DOHH2 (cell line): ENCODE data around the gene ABHD12B.
A peak's percentile ranks its signal among the peaks of the same experiment; 100 is the strongest.

Source experiments
- H3F3A ChIP-seq: fragments of 200-600 bp; sonication (generic), shearing (Covaris generic); 2 replicates; pipeline ENCODE4 v1.6.0; 2016; ENCODE audit warnings: antibody characterized with exemption, mild to moderate bottlenecking; ENCODE audit not compliant: control insufficient read depth, insufficient read depth
- H3K27ac ChIP-seq: fragments of 200-600 bp; sonication (generic); 2 replicates; pipeline ENCODE4 v1.5.1; 2014; ENCODE audit warnings: low read depth, mild to moderate bottlenecking, low read length, moderate library complexity
- H3K27me3 ChIP-seq: fragments of 200-600 bp; sonication (generic); 2 replicates; pipeline ENCODE4 v1.6.1; 2014; ENCODE audit warnings: mild to moderate bottlenecking, low read length, mixed read lengths; ENCODE audit not compliant: control insufficient read depth
- H3K36me3 ChIP-seq: fragments of 200-600 bp; sonication (generic); 2 replicates; pipeline ENCODE4 v1.6.1; 2014; ENCODE audit warnings: mild to moderate bottlenecking, low read length, moderate library complexity, mixed read lengths; ENCODE audit not compliant: control insufficient read depth
- H3K4me1 ChIP-seq: fragments of 200-600 bp; sonication (generic); 2 replicates; pipeline ENCODE4 v1.6.1; 2014; ENCODE audit warnings: mild to moderate bottlenecking, low read length, mixed read lengths; ENCODE audit not compliant: control insufficient read depth
- H3K4me2 ChIP-seq: fragments of 200-600 bp; sonication (generic); 2 replicates; pipeline ENCODE4 v1.6.0; 2014; ENCODE audit warnings: mild to moderate bottlenecking, low read length, moderate library complexity
- H3K4me3 ChIP-seq: fragments of 200-600 bp; sonication (generic); 2 replicates; pipeline ENCODE4 v1.5.1; 2014; ENCODE audit warnings: mild to moderate bottlenecking, low read length, mixed read lengths
- H3K79me2 ChIP-seq: fragments of 200-600 bp; sonication (generic); 2 replicates; pipeline ENCODE4 v1.6.1; 2014; ENCODE audit warnings: mild to moderate bottlenecking, low read length, mixed read lengths; ENCODE audit not compliant: control insufficient read depth
- H3K9me2 ChIP-seq: fragments of 200-600 bp; sonication (generic); replicated peaks from 2 replicates; pipeline ENCODE4 v1.6.1; 2014; ENCODE audit warnings: mild to moderate bottlenecking, low read length, mixed read lengths; ENCODE audit not compliant: control insufficient read depth
- H3K9me3 ChIP-seq: fragments of 200-600 bp; sonication (generic); 2 replicates; pipeline ENCODE4 v1.6.1; 2014; ENCODE audit warnings: antibody characterized with exemption, low read length, mixed read lengths; ENCODE audit not compliant: control insufficient read depth, insufficient read depth
- H4K20me1 ChIP-seq: fragments of 200-600 bp; sonication (generic); 2 replicates; pipeline ENCODE4 v1.6.0; 2014; ENCODE audit warnings: low read depth, mild to moderate bottlenecking, antibody characterized with exemption, low read length, moderate library complexity; ENCODE audit not compliant: control insufficient read depth, insufficient read depth
- CTCF ChIP-seq: fragments of 200-600 bp; sonication (generic); IDR thresholded peaks from one replicate; pipeline ENCODE4 v1.5.1; 2014; ENCODE audit warnings: antibody characterized with exemption, mild to moderate bottlenecking, low read depth, low read length; ENCODE audit not compliant: poor library complexity, severe bottlenecking
- EZH2phosphoT487 ChIP-seq: fragments of 200-600 bp; sonication (generic); IDR thresholded peaks from 2 replicates; pipeline ENCODE4 v1.6.1; 2017; ENCODE audit warnings: borderline replicate concordance, mild to moderate bottlenecking, antibody characterized with exemption, low read length, moderate library complexity, mixed read lengths

ABHD12B gene

GRCh38 chr14:50834802-50835276 is 37.0 kb upstream of the ABHD12B start:
- Histone ChIP-seq H3K79me2 (peaks cover 6% of the 10 kb centered on the region), H3K4me2 (peak overlapping the region; percentile 34), H3K27ac (no peak overlapping the region), H3K9me2 (no peaks in the 10 kb centered on the region), H3K9me3 (no peaks in the 10 kb centered on the region), H3K27me3 (no peaks in the 10 kb centered on the region), H3K36me3 (peaks cover under 1% of the 10 kb centered on the region; the same call in 1 of the 2 replicates), H4K20me1 (no peaks in the 10 kb centered on the region), H3F3A (no peaks in the 10 kb centered on the region), H3K4me1 (peaks cover 17% of the 10 kb centered on the region), H3K4me3 (no peak overlapping the region; the same call in 1 of the 2 replicates)
- TF ChIP-seq CTCF (no peak), EZH2phosphoT487 (no peak)

GRCh38 chr14:50835280-50835679 is 36.6 kb upstream of the ABHD12B start:
- Histone ChIP-seq H3K4me3 (no peak overlapping the region; the same call in 1 of the 2 replicates), H3K4me1 (peaks cover 17% of the 10 kb centered on the region), H3K4me2 (peak overlapping the region; percentile 34)

GRCh38 chr14:50836515-50836914 is 35.3 kb upstream of the ABHD12B start:
- Histone ChIP-seq H3K9me2 (no peaks in the 10 kb centered on the region), H3K4me3 (no peak overlapping the region), H3K4me1 (peaks cover 16% of the 10 kb centered on the region), H3K9me3 (no peaks in the 10 kb centered on the region), H3K27ac (no peak overlapping the region), H4K20me1 (no peaks in the 10 kb centered on the region), H3K27me3 (no peaks in the 10 kb centered on the region), H3F3A (no peaks in the 10 kb centered on the region), H3K36me3 (no peaks in the 10 kb centered on the region), H3K79me2 (no peaks in the 10 kb centered on the region), H3K4me2 (no peak overlapping the region)
- TF ChIP-seq CTCF (no peak), EZH2phosphoT487 (no peak)

More at GRCh38 chr14:50835280-50835679, 36.6 kb upstream of the ABHD12B start:
- Histone ChIP-seq H3K9me3 (no peaks in the 10 kb centered on the region), H3F3A (no peaks in the 10 kb centered on the region), H3K79me2 (peaks cover 2% of the 10 kb centered on the region), H3K9me2 (no peaks in the 10 kb centered on the region), H3K27ac (no peak overlapping the region), H4K20me1 (no peaks in the 10 kb centered on the region), H3K36me3 (no peaks in the 10 kb centered on the region; the same call in 1 of the 2 replicates), H3K27me3 (no peaks in the 10 kb centered on the region)
- TF ChIP-seq CTCF (no peak), EZH2phosphoT487 (no peak)
